ENCODE measurements around the gene ZNF407.

DNA sequence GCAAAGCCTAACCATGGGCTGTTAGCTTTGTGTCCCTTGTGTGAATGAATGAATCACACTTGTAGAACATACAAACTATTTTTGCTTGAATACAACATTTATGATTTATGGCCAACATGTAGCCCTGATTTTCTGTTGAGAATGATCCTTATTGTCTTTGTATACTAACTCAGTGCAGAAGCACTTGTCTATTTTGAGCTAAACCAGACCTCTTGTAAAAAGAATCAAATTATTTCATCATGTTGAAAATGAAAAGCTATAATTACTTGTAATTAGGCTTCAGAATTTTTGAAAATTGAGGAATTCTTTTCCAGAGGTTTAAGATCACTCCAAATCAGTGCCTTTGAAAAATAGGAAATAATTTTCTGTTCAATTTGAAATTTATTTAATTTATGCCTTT lies 85.9 kb downstream of the ZNF407 start:
- TF ChIP-seq RAD21 (IDR thresholded peaks at IDR 0.05; ENCODE audit: low read depth) (no peak), TEAD4 (IDR thresholded peaks at IDR 0.05) (no peak), EP300 (IDR thresholded peaks at IDR 0.05; ENCODE audit: borderline replicate concordance) (no peak), TAF1 (IDR thresholded peaks at IDR 0.05; ENCODE audit: low read depth) (no peak), REST (IDR thresholded peaks at IDR 0.05; ENCODE audit: low read depth) (no peak), YY1 (IDR thresholded peaks at IDR 0.05; ENCODE audit: low read depth) (no peak), ZBTB7A (IDR thresholded peaks at IDR 0.05; ENCODE audit: low read depth) (no peak), CREB1 (IDR thresholded peaks at IDR 0.05; ENCODE audit: low read depth) (no peak), MAX (IDR thresholded peaks at IDR 0.05) (no peak)

All from Ishikawa (cell line).